HG03565 (cell line): Measurements from ENCODE around the gene TSPAN18.

ENCODE experiments used
- ATAC-seq: cut with Tn5 transposase; IDR thresholded peaks from one replicate; pipeline ENCODE4 v1.9.1; 2021; ENCODE audit warnings: mild to moderate bottlenecking, moderate library complexity; ENCODE audit not compliant: unreplicated experiment

TSPAN18 gene

GRCh38 chr11:44726283-44727113 is at the start of gene TSPAN18:
TSS of gene TSPAN18 (plus strand) at chr11:44726962. CDS start at chr11:44906417, 179,455 bp downstream.
- peak; percentile 85 for ATAC-seq

GRCh38 chr11:44680982-44681597 is 45.7 kb upstream of the TSPAN18 start:
- no peak for ATAC-seq

GRCh38 chr11:44681698-44682097 is 45.1 kb upstream of the TSPAN18 start:
- no peak for ATAC-seq

GRCh38 chr11:44684859-44685281 is 41.9 kb upstream of the TSPAN18 start:
- no peak for ATAC-seq

GRCh38 chr11:44687388-44687787 is 39.4 kb upstream of the TSPAN18 start:
- no peak for ATAC-seq

GRCh38 chr11:44689265-44689664 is 37.5 kb upstream of the TSPAN18 start:
- ATAC-seq, result no peak

GRCh38 chr11:44690651-44691050 is 36.1 kb upstream of the TSPAN18 start:
- no peak for ATAC-seq

GRCh38 chr11:44692460-44692859 is 34.3 kb upstream of the TSPAN18 start:
- no peak for ATAC-seq

- no peak for ATAC-seq
Observed at GRCh38 chr11:44693654-44694119, 33.1 kb upstream of the TSPAN18 start.

- ATAC-seq, result no peak
Observed at GRCh38 chr11:44694443-44694842, 32.3 kb upstream of the TSPAN18 start.

- no peak for ATAC-seq
Observed at GRCh38 chr11:44695169-44695833, 31.5 kb upstream of the TSPAN18 start.

- no peak for ATAC-seq
Observed at GRCh38 chr11:44698252-44698912, 28.4 kb upstream of the TSPAN18 start.

- ATAC-seq, result no peak
Observed at GRCh38 chr11:44699497-44700408, 27.0 kb upstream of the TSPAN18 start.

- no peak for ATAC-seq
Observed at GRCh38 chr11:44701276-44701675, 25.5 kb upstream of the TSPAN18 start.

GRCh38 chr11:44702889-44703288 is 23.9 kb upstream of the TSPAN18 start:
- no peak for ATAC-seq

GRCh38 chr11:44707094-44707493 is 19.7 kb upstream of the TSPAN18 start:
- no peak for ATAC-seq

GRCh38 chr11:44708009-44708408 is 18.8 kb upstream of the TSPAN18 start:
- ATAC-seq, result no peak

GRCh38 chr11:44708523-44709280 is 18.1 kb upstream of the TSPAN18 start:
- ATAC-seq, result no peak

GRCh38 chr11:44709281-44709562 is 17.5 kb upstream of the TSPAN18 start:
- no peak for ATAC-seq

- no peak for ATAC-seq
Observed at GRCh38 chr11:44709966-44710365, 16.8 kb upstream of the TSPAN18 start.
